Activated T-cell treated with anti-CD3 and anti-CD28 coated beads for 1 hour (primary cell): ENCODE data around the gene KCNF1.

Source experiments
- DNase-seq: peaks from one replicate; pipeline ENCODE4 v3.0.0-alpha.2; 2020; ENCODE audit warnings: low read depth

The KCNF1 gene

GRCh38 chr2:10880586-10881321, 31.0 kb upstream of the KCNF1 start:
- DNase-seq = no peak

- DNase-seq = no peak
These were observed 29.2 kb upstream of the KCNF1 start for GRCh38 chr2:10882568-10882967.

DNA sequence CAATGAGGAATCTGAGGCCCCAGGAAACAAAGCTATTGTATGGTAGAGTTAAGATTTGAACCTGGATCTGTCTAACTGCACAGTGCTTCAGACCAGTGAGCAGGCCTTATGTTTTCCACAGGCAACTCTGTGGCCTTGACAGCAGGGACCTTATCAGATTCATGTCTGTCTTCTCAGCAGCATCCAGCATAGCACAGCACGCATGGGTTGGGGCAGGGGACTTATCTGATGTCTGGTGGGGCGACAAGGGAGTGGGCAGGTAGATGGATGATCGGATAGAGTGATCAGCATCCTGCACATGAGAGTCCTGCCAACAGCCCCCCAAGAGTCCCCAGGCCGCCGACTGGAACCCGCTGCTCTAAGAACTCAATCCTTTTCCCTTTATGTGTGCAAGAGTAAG, 28.7 kb upstream of the KCNF1 start:
- DNase-seq = no peak

DNA sequence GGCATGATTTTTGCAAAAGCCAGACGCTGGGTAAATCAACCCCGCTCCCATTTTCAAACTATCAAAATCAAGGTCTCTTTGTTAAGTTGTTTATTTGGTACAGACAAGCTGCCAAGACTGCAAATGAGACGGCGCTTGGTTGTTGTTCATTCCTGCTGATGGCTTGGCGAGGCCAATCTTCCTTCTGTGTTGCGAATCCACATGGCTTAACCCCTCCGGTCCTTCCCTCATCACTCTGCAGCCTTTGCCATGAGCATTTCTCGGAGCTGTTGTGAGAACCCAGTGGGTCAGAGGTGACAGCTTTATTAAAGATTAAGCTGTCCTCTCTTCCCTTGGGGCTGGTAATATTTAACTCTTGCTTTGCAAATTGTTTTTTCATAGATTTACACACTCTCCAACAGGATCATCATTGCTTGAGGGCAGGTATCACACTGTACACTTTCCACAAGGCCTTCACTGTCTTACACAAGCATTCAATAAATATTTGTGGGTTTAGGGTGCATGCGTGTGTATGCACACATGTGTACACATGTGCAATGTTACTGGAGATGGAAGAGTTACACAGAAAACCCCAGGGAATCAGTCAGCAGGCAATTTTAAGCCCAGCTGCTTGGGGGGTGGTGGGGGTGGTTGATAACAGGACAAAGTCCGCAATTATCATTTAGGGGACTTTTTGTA, 27.8 kb upstream of the KCNF1 start:
- DNase-seq = no peak

DNA sequence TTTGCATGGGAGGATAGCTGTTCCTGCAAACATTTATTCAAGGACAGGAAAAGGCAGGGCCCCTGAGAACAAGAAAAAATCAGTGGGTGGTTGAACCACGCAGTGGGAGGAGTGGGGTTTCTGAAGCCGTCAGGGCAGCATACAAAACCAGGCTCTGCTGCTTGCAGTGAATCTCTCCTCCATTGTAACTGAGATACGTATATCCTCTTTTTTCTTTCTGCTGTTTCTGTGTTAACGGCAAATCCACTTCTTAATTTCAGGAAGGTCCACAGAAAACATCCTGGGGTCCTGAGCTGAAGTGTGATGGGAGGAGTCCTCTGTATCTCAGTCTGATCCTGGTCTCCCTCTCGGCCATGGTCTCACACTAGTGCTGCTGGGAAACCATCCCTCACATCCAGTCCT, 27.2 kb upstream of the KCNF1 start:
- no peak for DNase-seq

- DNase-seq = no peak
These were observed 26.5 kb upstream of the KCNF1 start for GRCh38 chr2:10885094-10885860.

GRCh38 chr2:10887476-10887875, 24.3 kb upstream of the KCNF1 start:
- no peak for DNase-seq

- no peak for DNase-seq
These were observed 22.0 kb upstream of the KCNF1 start for GRCh38 chr2:10889651-10890215.

GRCh38 chr2:10890706-10891270, 20.9 kb upstream of the KCNF1 start:
- DNase-seq = no peak

GRCh38 chr2:10891390-10891789, 20.3 kb upstream of the KCNF1 start:
- no peak for DNase-seq

GRCh38 chr2:10891848-10892247, 19.9 kb upstream of the KCNF1 start:
- no peak for DNase-seq

DNA sequence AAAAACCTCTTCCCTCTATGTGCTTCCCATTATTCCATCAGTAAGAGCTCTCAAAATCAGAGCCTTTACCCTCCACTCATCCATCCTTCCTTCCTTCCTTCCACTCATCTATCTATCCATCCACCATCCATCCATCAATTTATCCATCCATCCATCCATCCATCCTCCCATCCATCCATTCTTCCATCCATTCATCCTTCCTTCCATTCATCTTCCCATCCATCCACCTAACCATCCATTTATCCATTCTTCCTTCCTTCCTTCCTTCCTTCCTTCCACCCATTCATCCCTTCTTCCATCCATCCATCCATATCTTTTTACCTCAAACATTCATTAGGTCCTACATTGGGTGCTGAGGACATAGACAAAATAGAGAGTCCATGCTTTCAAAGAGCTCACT, 19.4 kb upstream of the KCNF1 start:
- DNase-seq = no peak

GRCh38 chr2:10892796-10893350, 18.9 kb upstream of the KCNF1 start:
- DNase-seq = no peak

GRCh38 chr2:10894264-10894935, 17.3 kb upstream of the KCNF1 start:
- no peak for DNase-seq

GRCh38 chr2:10895231-10895630, 16.5 kb upstream of the KCNF1 start:
- no peak for DNase-seq

GRCh38 chr2:10897956-10898355, 13.8 kb upstream of the KCNF1 start:
- DNase-seq = no peak

DNA sequence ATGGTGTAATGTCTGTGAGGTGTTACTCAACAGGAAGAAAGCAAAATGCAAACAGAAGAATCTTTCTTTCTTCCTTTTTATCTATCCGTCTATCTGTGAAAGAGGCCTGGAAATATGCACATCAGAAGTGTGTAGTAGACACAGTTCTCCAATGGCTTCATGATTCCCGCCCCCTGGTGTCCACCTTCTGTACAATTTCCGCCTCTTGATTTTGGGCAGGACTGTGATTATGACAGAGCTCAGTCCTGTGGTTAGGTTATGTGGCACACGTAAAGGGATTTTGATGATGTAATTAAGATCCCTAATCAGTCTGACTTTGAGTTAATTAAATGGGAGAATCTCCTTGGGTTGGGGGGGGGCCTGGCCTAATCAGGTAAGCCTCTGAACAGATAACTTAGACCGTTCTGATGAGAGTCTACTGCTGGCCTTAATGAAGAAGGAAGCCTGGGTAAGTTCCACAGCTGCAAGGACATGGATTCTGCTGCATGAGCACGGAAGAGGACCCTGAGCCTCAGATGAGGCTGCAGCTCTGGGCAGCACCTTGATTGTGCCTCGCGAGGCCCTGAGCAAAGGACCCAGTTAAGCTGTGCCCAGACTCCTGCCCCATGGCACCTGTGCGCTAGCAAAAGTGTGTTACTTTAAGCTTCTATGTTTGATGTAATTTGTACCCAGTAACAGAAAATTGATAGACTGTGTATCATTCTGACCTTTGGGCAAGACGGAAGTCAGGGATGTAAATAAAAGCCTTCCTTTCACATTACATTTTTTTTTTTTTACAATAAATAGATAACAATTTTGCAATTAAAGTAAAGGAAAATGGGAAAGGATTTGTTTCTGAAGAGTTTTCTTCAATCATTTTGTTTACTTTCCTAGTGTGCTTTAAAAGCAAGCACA, 11.3 kb upstream of the KCNF1 start:
- no peak for DNase-seq

GRCh38 chr2:10901160-10901939, 10.4 kb upstream of the KCNF1 start:
- DNase-seq = no peak

DNA sequence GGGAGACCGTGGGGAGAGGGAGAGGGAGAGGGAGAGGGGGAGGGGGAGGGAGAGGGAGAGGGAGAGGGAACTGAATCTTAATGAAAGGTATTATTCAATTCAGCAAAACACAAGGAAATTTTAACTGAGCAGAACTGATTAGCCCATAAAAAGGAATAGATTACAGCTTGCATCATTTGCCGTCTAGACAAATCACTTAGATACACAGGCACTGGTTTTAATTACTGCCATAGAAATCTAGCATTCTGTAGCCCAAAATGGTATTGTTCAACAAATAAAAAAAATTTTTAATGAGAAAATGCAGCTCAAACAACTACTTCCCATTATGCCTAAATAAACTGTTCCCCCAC, 7.9 kb upstream of the KCNF1 start:
- DNase-seq = no peak

DNA sequence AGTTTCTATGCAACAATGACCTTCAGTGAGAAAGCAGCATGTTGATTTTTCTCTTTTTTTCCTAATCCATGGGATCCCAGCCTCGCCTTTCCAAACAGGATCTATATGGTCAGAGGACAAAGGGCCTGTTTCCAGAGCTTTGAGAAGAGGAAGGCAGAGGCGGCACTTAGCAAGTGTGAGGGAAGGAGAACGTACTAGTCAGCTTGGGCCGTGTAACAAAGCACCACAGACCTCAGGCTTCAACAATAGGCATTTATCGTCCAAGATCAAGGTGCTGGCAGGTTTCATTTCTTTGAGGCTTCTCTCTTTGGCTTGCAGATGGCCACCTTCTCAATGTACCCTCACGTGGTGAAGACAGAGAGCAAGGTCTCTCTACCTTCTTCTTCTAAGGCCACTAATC, 7.3 kb upstream of the KCNF1 start:
- no peak for DNase-seq
